WI38 (cell line): ENCODE measurements around the gene RAB6B.

Source experiments
- H3K4me3 ChIP-seq: 2 replicates; pipeline ENCODE4 v1.5.1; 2011; ENCODE audit warnings: low read depth, mild to moderate bottlenecking, control low read depth, low read length
- CTCF ChIP-seq: IDR thresholded peaks from 2 replicates; pipeline ENCODE4 v1.5.1; 2012; ENCODE audit warnings: low read depth, mild to moderate bottlenecking, control low read depth, low read length

The RAB6B gene

DNA sequence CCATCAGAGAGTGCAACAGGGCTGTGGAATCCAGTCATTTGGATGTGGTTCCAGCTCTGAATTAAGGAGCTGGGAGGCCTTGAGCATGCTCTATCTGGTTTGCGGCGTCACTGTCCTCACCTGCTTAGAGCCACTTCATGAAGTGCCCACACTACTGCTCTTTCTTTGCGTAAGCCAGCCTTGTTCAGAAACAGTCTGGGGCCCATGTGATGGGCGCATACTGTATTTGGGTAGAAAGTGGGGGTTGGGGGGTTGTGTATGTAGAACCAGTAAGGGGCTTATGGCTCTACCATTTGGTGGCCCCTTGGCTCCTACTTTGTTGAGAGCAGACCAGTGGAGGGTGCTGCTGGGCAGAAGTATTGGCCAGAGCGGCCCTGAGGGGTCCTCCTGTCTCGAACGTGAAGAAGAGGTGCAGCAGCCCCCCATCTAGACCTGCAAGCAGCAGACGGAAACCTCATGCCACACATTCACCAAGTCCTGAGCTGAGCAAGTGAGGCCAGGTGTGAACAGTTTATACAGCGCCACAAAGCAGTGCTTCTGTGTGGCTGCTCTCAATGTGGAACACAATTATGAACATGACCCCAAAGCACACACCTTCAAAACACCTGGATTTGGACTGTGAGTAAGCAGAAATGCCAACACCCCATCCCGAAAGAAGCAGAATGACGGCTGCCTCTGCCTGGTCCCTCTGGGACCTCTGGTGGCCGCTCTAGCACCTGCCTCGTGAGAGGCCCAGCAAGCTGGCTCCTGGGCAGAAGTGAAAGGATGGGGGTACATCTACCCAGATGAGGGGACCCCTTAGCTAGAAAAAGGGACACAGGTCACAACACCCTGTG is 63.5 kb downstream of the RAB6B start:
- no peak for TF ChIP-seq CTCF

GRCh38 chr3:133830071-133830470 is 65.6 kb downstream of the RAB6B start:
- no peak overlapping the region for H3K4me3 ChIP-seq
- no peak for TF ChIP-seq CTCF

More for the DNA sequence above, 63.5 kb downstream of the RAB6B start:
- no peak overlapping the region for H3K4me3 ChIP-seq

DNA sequence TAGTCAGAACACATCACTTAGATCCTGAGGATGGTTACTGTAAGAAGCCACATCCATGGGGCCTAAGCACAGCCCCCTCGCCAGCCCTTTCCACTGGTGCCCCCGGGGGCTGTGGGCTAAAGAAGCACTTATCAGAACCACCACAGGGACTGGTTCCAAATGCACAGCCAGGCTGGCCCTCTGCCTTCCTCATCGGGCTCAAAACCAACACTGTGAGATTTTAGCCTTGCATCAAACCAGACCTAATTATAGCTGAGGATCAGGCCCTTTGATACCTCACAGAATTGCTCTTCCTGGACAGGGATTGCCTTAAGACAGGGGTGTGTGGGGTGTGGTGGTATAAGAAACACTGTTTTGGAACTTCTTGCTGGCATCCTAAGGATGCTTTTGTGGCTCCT is 66.4 kb downstream of the RAB6B start:
- TF ChIP-seq CTCF = no peak

GRCh38 chr3:133828576-133829309 is 66.9 kb downstream of the RAB6B start:
- H3K4me3 ChIP-seq = no peak overlapping the region
- no peak for TF ChIP-seq CTCF

More for the DNA sequence above, 66.4 kb downstream of the RAB6B start:
- H3K4me3 ChIP-seq = no peak overlapping the region

GRCh38 chr3:133827684-133828083 is 68.0 kb downstream of the RAB6B start:
- no peak for TF ChIP-seq CTCF
- no peak overlapping the region for H3K4me3 ChIP-seq

- no peak for TF ChIP-seq CTCF
- no peak overlapping the region for H3K4me3 ChIP-seq
Observed at GRCh38 chr3:133827136-133827535, 68.5 kb downstream of the RAB6B start.
